Neural cell (in vitro differentiated cells): Measurements from ENCODE around the gene MED12.

Experiments
- EP300 ChIP-seq: fragments of 450-650 bp; conservative IDR thresholded peaks from 2 replicates; pipeline ENCODE4 v1.6.1; 2014; ENCODE audit warnings: antibody characterized with exemption, mild to moderate bottlenecking, moderate library complexity; ENCODE audit not compliant: poor library complexity, severe bottlenecking
- EZH2 ChIP-seq: fragments of 200-600, 300-800 bp; shearing (Covaris generic), sonication (generic); IDR thresholded peaks from 2 replicates; pipeline ENCODE4 v1.6.1; 2014; ENCODE audit warnings: antibody characterized with exemption, low read length, borderline replicate concordance, mild to moderate bottlenecking; ENCODE audit not compliant: insufficient read depth, poor library complexity, severe bottlenecking
- MXI1 ChIP-seq: fragments of 450-650 bp; conservative IDR thresholded peaks from 2 replicates; pipeline ENCODE4 v1.6.1; 2014; ENCODE audit warnings: antibody characterized with exemption, mild to moderate bottlenecking; ENCODE audit not compliant: poor library complexity, severe bottlenecking
- POLR2AphosphoS5 ChIP-seq: IDR thresholded peaks from 2 replicates; pipeline ENCODE4 v1.6.1; 2012
- RAD21 ChIP-seq: fragments of 450-650 bp; conservative IDR thresholded peaks from 2 replicates; pipeline ENCODE4 v1.6.1; 2014; ENCODE audit warnings: antibody characterized with exemption, mild to moderate bottlenecking, moderate library complexity
- SMC3 ChIP-seq: fragments of 450-650 bp; conservative IDR thresholded peaks from 2 replicates; pipeline ENCODE4 v1.6.1; 2014; ENCODE audit warnings: antibody characterized with exemption, mild to moderate bottlenecking, moderate library complexity; ENCODE audit not compliant: poor library complexity
- TAF1 ChIP-seq: IDR thresholded peaks from 2 replicates; pipeline ENCODE4 v1.6.1; 2012; ENCODE audit warnings: low read depth
- TF ChIP-seq, protein P1 (sequence below): fragments of 450-650 bp; IDR thresholded peaks from 2 replicates; pipeline ENCODE4 v1.5.1; 2014; ENCODE audit warnings: antibody characterized with exemption, mild to moderate bottlenecking, moderate library complexity; ENCODE audit not compliant: poor library complexity, severe bottlenecking
- TF ChIP-seq, protein P2 (sequence below): IDR thresholded peaks from 2 replicates; pipeline ENCODE4 v1.6.1; 2012; ENCODE audit warnings: borderline replicate concordance

DNA sequence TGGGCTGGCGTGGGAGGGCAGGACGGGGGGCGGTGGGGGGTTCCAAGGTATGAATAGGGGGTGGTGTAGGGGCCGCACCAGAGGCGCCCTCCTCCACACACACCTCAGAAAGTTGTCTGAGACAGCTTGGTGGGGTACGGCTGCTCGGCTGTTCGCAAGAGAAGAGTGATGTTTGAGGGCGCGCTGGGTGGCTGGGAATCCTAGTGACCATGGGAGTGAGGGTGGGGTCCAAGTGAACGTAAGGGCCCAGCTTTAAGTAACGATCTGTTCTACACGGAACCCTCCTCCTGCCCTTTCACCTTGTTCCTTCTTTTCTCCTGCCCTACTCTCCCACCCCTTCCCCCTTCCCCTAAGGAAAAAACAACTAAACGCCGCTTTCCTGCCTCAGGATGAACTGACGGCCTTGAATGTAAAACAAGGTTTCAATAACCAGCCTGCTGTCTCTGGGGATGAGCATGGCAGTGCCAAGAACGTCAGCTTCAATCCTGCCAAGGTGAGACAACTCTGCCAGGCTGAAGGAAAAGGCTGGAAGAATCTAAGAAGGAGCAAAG, 664 bp downstream of the MED12 start:
- TF ChIP-seq, protein P1, sequence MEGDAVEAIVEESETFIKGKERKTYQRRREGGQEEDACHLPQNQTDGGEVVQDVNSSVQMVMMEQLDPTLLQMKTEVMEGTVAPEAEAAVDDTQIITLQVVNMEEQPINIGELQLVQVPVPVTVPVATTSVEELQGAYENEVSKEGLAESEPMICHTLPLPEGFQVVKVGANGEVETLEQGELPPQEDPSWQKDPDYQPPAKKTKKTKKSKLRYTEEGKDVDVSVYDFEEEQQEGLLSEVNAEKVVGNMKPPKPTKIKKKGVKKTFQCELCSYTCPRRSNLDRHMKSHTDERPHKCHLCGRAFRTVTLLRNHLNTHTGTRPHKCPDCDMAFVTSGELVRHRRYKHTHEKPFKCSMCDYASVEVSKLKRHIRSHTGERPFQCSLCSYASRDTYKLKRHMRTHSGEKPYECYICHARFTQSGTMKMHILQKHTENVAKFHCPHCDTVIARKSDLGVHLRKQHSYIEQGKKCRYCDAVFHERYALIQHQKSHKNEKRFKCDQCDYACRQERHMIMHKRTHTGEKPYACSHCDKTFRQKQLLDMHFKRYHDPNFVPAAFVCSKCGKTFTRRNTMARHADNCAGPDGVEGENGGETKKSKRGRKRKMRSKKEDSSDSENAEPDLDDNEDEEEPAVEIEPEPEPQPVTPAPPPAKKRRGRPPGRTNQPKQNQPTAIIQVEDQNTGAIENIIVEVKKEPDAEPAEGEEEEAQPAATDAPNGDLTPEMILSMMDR = no peak
- TF ChIP-seq POLR2AphosphoS5 (no peak), RAD21 (no peak), TAF1 (no peak), SMC3 (no peak), EP300 (no peak), EZH2 (no peak), MXI1 (no peak)
- TF ChIP-seq, protein P2, sequence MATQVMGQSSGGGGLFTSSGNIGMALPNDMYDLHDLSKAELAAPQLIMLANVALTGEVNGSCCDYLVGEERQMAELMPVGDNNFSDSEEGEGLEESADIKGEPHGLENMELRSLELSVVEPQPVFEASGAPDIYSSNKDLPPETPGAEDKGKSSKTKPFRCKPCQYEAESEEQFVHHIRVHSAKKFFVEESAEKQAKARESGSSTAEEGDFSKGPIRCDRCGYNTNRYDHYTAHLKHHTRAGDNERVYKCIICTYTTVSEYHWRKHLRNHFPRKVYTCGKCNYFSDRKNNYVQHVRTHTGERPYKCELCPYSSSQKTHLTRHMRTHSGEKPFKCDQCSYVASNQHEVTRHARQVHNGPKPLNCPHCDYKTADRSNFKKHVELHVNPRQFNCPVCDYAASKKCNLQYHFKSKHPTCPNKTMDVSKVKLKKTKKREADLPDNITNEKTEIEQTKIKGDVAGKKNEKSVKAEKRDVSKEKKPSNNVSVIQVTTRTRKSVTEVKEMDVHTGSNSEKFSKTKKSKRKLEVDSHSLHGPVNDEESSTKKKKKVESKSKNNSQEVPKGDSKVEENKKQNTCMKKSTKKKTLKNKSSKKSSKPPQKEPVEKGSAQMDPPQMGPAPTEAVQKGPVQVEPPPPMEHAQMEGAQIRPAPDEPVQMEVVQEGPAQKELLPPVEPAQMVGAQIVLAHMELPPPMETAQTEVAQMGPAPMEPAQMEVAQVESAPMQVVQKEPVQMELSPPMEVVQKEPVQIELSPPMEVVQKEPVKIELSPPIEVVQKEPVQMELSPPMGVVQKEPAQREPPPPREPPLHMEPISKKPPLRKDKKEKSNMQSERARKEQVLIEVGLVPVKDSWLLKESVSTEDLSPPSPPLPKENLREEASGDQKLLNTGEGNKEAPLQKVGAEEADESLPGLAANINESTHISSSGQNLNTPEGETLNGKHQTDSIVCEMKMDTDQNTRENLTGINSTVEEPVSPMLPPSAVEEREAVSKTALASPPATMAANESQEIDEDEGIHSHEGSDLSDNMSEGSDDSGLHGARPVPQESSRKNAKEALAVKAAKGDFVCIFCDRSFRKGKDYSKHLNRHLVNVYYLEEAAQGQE = no peak
